ENCODE data around the gene MAGEC1. TPM values are rescaled to one million over a fixed set of nuclear protein-coding genes. Genes with fewer than 3 reads are reported as not detected.
"Not testable (repeated sequence)": the region's sequence is repeated elsewhere in the genome, so short reads cannot be mapped to it uniquely, and the experiment has no call there.

MAGEC1 gene
- total RNA-seq, result not detected in 2 replicates
- long read RNA-seq, result 0 reads

GRCh38 chrX:141903400-141904155, at the start of gene MAGEC1:
TSS of gene MAGEC1 (plus strand) at chrX:141903894. CDS start at chrX:141905073, 1,179 bp downstream.
- H3K27me3 Mint-ChIP-seq (ENCODE audit: low read depth), result no peaks in the 10 kb centered on the region
- no peak within 1 kb of the TSS for H3K4me3 Mint-ChIP-seq
- no peaks in the 10 kb centered on the region for H3K9me3 Mint-ChIP-seq

GRCh38 chrX:141857479-141857878, 46.2 kb upstream of the MAGEC1 start:
- Mint-ChIP-seq H3K27ac (ENCODE audit: unreplicated experiment) (no peak overlapping the region), H3K36me3 (ENCODE audit: low read depth) (no peaks in the 10 kb centered on the region), H3K4me1 (no peaks in the 10 kb centered on the region), H3K4me3 (no peak overlapping the region), H3K27me3 (ENCODE audit: low read depth) (no peaks in the 10 kb centered on the region), H3K9me3 (peaks cover 3% of the 10 kb centered on the region)
- TF ChIP-seq CTCF (conservative IDR thresholded peaks at IDR 0.05), result no peak
- DNase-seq (ENCODE audit: low read depth, low spot score), result no peak

More at GRCh38 chrX:141903400-141904155, at the start of gene MAGEC1:
- no peak for DNase-seq (ENCODE audit: low read depth, low spot score)
- TF ChIP-seq CTCF (conservative IDR thresholded peaks at IDR 0.05), result no peak
- Mint-ChIP-seq H3K4me1 (no peaks in the 10 kb centered on the region), H3K36me3 (ENCODE audit: low read depth) (no peaks in the 10 kb centered on the region), H3K27ac (ENCODE audit: unreplicated experiment) (no peak within 1 kb of the TSS)

- no peak overlapping the region for H3K4me3 Mint-ChIP-seq
- H3K27ac Mint-ChIP-seq (ENCODE audit: unreplicated experiment), result no peak overlapping the region
- H3K4me1 Mint-ChIP-seq, result no peaks in the 10 kb centered on the region
- no peaks in the 10 kb centered on the region for H3K27me3 Mint-ChIP-seq (ENCODE audit: low read depth)
- peaks cover 2% of the 10 kb centered on the region for H3K36me3 Mint-ChIP-seq (ENCODE audit: low read depth)
- H3K9me3 Mint-ChIP-seq, result peaks cover 11% of the 10 kb centered on the region
- DNase-seq (ENCODE audit: low read depth, low spot score), result no peak
- no peak for TF ChIP-seq CTCF (conservative IDR thresholded peaks at IDR 0.05)
Measured at GRCh38 chrX:141879616-141880015, 24.1 kb upstream of the MAGEC1 start.

GRCh38 chrX:141888811-141889210, 14.9 kb upstream of the MAGEC1 start:
- not testable (repeated sequence) for H3K4me1 Mint-ChIP-seq; H3K4me3 Mint-ChIP-seq; H3K27ac Mint-ChIP-seq (ENCODE audit: unreplicated experiment); H3K36me3 Mint-ChIP-seq (ENCODE audit: low read depth); H3K27me3 Mint-ChIP-seq (ENCODE audit: low read depth); DNase-seq (ENCODE audit: low read depth, low spot score); H3K9me3 Mint-ChIP-seq

- Mint-ChIP-seq H3K4me3 (no peak overlapping the region), H3K4me1 (no peaks in the 10 kb centered on the region), H3K9me3 (peaks cover 7% of the 10 kb centered on the region), H3K36me3 (ENCODE audit: low read depth) (no peaks in the 10 kb centered on the region), H3K27ac (ENCODE audit: unreplicated experiment) (no peak overlapping the region), H3K27me3 (ENCODE audit: low read depth) (no peaks in the 10 kb centered on the region)
- no peak for DNase-seq (ENCODE audit: low read depth, low spot score)
- TF ChIP-seq CTCF (conservative IDR thresholded peaks at IDR 0.05), result no peak
Measured at GRCh38 chrX:141894733-141895132, 9.0 kb upstream of the MAGEC1 start.

GRCh38 chrX:141897690-141898089, 6.0 kb upstream of the MAGEC1 start:
- DNase-seq (ENCODE audit: low read depth, low spot score), result no peak
- Mint-ChIP-seq H3K4me3 (no peak overlapping the region), H3K36me3 (ENCODE audit: low read depth) (no peaks in the 10 kb centered on the region), H3K27ac (ENCODE audit: unreplicated experiment) (no peak overlapping the region), H3K27me3 (ENCODE audit: low read depth) (no peaks in the 10 kb centered on the region), H3K9me3 (peaks cover 5% of the 10 kb centered on the region), H3K4me1 (no peaks in the 10 kb centered on the region)
- no peak for TF ChIP-seq CTCF (conservative IDR thresholded peaks at IDR 0.05)
